ENCODE measurements around the gene PAXX. TPM values are rescaled to one million over a fixed set of nuclear protein-coding genes. Genes with fewer than 3 reads are reported as not detected.
A peak's percentile ranks its signal among the peaks of the same experiment; 100 is the strongest.

Gene PAXX
- polyA plus RNA-seq, 6 donors from 2014 or later, result 31.7 to 39.8 (median 35.6) TPM

DNA sequence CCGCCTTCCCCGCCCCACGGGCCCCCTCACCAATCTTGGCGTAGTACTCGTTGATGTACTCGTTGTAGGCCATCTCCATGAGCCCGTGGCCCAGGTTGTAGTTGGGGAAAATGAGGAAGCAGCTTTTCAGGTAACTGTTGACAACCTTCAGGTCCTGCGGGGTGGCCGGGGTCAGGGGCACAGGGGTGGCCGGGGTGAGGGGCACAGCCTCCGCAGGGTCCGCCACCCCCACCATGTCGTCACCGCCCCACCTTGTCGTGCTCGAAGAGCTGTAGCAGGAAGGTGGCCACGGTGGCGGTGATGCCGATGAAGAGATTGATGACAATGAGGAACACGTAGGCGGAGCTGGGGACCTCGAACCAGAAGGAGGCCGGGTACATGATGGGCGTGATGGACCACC lies 18.9 kb downstream of the PAXX start:
- Mint-ChIP-seq H3K27ac (no peak overlapping the region), H3K36me3 (no peaks in the 10 kb centered on the region), H3K9me3 (no peaks in the 10 kb centered on the region), H3K4me3 (peak overlapping the region in 1 of 8 donors; percentile 37), H3K27me3 (no peaks in the 10 kb centered on the region), H3K4me1 (no peaks in the 10 kb centered on the region)
- DNase-seq, result no peak
- ATAC-seq (ENCODE audit: low read depth in 2 of 2), result no peak

GRCh38 chr9:137011907-137012675 lies 19.9 kb downstream of the PAXX start:
- no peak for ATAC-seq (ENCODE audit: low read depth in 2 of 2)

DNA sequence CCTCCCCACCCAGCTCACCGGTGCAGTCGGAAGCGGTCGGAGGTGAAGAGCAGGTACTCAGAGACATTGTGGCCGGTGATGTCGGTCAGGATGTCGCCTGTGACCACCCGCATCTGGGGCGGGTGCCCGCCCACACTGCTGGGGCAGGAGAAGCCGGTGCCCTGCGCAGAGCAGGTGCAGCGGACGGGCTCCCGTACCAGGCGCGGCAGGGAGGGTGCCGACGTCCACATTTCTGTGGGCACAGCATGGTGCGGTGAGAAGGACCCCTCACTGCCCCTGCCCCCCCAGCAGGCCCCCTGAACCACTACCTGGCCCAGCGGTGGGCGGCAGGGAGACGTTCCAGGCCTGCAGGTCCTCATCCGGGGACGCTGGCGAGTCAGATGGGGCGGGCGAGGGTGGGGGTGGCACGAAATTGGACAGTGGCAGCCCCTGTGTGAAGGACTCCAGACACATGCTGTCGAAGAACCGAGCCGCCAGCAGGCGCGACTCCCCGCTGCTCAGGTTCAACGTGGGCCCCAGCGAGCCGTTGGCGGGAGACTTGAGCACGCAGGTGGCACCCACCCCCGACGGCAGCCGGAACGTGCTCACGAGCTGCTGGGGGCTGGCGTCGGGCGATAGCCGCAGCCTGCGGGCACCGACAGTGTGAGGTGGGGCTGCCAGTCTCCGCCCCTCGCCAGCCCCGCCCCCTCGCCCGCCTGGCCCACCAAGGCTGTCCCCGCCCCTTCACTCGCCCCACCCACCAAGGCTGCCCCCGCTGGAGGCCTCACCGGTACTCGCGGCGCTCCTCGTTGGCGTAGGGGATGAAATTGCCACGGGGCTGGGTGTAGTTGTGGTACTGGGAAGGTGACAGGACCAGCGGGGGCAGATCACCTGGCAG lies 20.7 kb downstream of the PAXX start:
- no peak overlapping the region for H3K27ac Mint-ChIP-seq
- H3K9me3 Mint-ChIP-seq, result no peaks in the 10 kb centered on the region
- no peak overlapping the region for H3K4me3 Mint-ChIP-seq
- H3K27me3 Mint-ChIP-seq, result no peaks in the 10 kb centered on the region
- ATAC-seq (ENCODE audit: low read depth in 2 of 2) (no peak), DNase-seq (no peak)
- no peaks in the 10 kb centered on the region for H3K4me1 Mint-ChIP-seq
- no peaks in the 10 kb centered on the region for H3K36me3 Mint-ChIP-seq

More at GRCh38 chr9:137011907-137012675, 19.9 kb downstream of the PAXX start:
- no peak overlapping the region for H3K4me3 Mint-ChIP-seq
- no peaks in the 10 kb centered on the region for H3K4me1 Mint-ChIP-seq
- no peaks in the 10 kb centered on the region for H3K9me3 Mint-ChIP-seq
- DNase-seq, result no peak
- no peaks in the 10 kb centered on the region for H3K27me3 Mint-ChIP-seq
- no peaks in the 10 kb centered on the region for H3K36me3 Mint-ChIP-seq
- H3K27ac Mint-ChIP-seq, result no peak overlapping the region

- no peaks in the 10 kb centered on the region for H3K4me1 Mint-ChIP-seq
- no peak for ATAC-seq (ENCODE audit: low read depth in 2 of 2)
- no peaks in the 10 kb centered on the region for H3K36me3 Mint-ChIP-seq
- DNase-seq, result no peak
- no peak overlapping the region for H3K27ac Mint-ChIP-seq
- no peak overlapping the region for H3K4me3 Mint-ChIP-seq
- H3K27me3 Mint-ChIP-seq, result no peaks in the 10 kb centered on the region
- no peaks in the 10 kb centered on the region for H3K9me3 Mint-ChIP-seq
Measured at GRCh38 chr9:137013571-137013940, 21.3 kb downstream of the PAXX start.

- no peak for ATAC-seq (ENCODE audit: low read depth in 2 of 2)
- no peak for DNase-seq
- no peaks in the 10 kb centered on the region for H3K4me1 Mint-ChIP-seq
- H3K9me3 Mint-ChIP-seq, result no peaks in the 10 kb centered on the region
- H3K27ac Mint-ChIP-seq, result no peak overlapping the region
- H3K36me3 Mint-ChIP-seq, result no peaks in the 10 kb centered on the region
- H3K4me3 Mint-ChIP-seq, result no peak overlapping the region
- H3K27me3 Mint-ChIP-seq, result no peaks in the 10 kb centered on the region
Measured at GRCh38 chr9:137014166-137014565, 21.9 kb downstream of the PAXX start.

- no peaks in the 10 kb centered on the region for H3K9me3 Mint-ChIP-seq
- H3K27me3 Mint-ChIP-seq, result no peaks in the 10 kb centered on the region
- no peak overlapping the region for H3K4me3 Mint-ChIP-seq
- no peak for ATAC-seq (ENCODE audit: low read depth in 2 of 2)
- no peak for DNase-seq
- H3K36me3 Mint-ChIP-seq, result no peaks in the 10 kb centered on the region
- H3K27ac Mint-ChIP-seq, result no peak overlapping the region
- no peaks in the 10 kb centered on the region for H3K4me1 Mint-ChIP-seq
Measured at GRCh38 chr9:137014776-137015539, 22.7 kb downstream of the PAXX start.

DNA sequence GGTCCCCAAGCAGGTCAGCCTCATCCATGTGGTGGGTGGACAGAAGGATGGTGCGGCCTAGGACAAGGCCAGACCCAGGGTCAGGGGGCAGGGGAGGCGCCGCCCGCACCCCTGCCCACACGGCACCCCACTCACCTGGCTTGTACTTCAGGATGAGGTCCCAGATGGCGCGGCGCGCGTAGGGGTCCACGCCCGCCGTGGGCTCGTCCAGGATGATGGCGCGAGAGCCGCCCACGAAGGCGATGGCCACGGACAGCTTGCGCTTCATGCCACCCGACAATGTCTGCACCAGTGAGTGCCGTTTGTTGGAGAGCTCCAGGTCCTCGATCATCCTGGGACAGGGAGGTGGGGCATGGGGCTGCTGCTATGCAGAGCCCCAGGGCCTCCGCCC lies 23.3 kb downstream of the PAXX start:
- H3K36me3 Mint-ChIP-seq, result no peaks in the 10 kb centered on the region
- H3K27me3 Mint-ChIP-seq, result no peaks in the 10 kb centered on the region
- no peak overlapping the region for H3K4me3 Mint-ChIP-seq
- no peak for ATAC-seq (ENCODE audit: low read depth in 2 of 2)
- no peak overlapping the region for H3K27ac Mint-ChIP-seq
- H3K9me3 Mint-ChIP-seq, result no peaks in the 10 kb centered on the region
- DNase-seq, result no peak
- no peaks in the 10 kb centered on the region for H3K4me1 Mint-ChIP-seq

- Mint-ChIP-seq H3K9me3 (no peaks in the 10 kb centered on the region), H3K27me3 (no peaks in the 10 kb centered on the region), H3K4me3 (no peak overlapping the region), H3K4me1 (no peaks in the 10 kb centered on the region), H3K27ac (no peak overlapping the region), H3K36me3 (no peaks in the 10 kb centered on the region)
- no peak for ATAC-seq (ENCODE audit: low read depth in 2 of 2)
- no peak for DNase-seq
Measured at GRCh38 chr9:137015976-137016375, 23.8 kb downstream of the PAXX start.

- no peak overlapping the region for H3K27ac Mint-ChIP-seq
Measured at GRCh38 chr9:137016436-137016835, 24.2 kb downstream of the PAXX start.

GRCh38 chr9:137017071-137017470 lies 24.8 kb downstream of the PAXX start:
- DNase-seq, result no peak
- no peak overlapping the region for H3K4me3 Mint-ChIP-seq
- no peak overlapping the region for H3K27ac Mint-ChIP-seq
- H3K4me1 Mint-ChIP-seq, result peaks cover 0 to 5% (median 0%) of the 10 kb centered on the region in 3 donors
- ATAC-seq (ENCODE audit: low read depth in 2 of 2), result no peak
- H3K36me3 Mint-ChIP-seq, result no peaks in the 10 kb centered on the region
- H3K27me3 Mint-ChIP-seq, result no peaks in the 10 kb centered on the region
- no peaks in the 10 kb centered on the region for H3K9me3 Mint-ChIP-seq

More at GRCh38 chr9:137016436-137016835, 24.2 kb downstream of the PAXX start:
- Mint-ChIP-seq H3K4me3 (no peak overlapping the region), H3K9me3 (no peaks in the 10 kb centered on the region), H3K27me3 (no peaks in the 10 kb centered on the region), H3K36me3 (no peaks in the 10 kb centered on the region), H3K4me1 (no peaks in the 10 kb centered on the region)
- ATAC-seq (ENCODE audit: low read depth in 2 of 2) (no peak), DNase-seq (no peak)

GRCh38 chr9:137017791-137018497 lies 25.7 kb downstream of the PAXX start:
- H3K36me3 Mint-ChIP-seq, result no peaks in the 10 kb centered on the region
- H3K9me3 Mint-ChIP-seq, result no peaks in the 10 kb centered on the region
- H3K4me3 Mint-ChIP-seq, result no peak overlapping the region
- no peaks in the 10 kb centered on the region for H3K27me3 Mint-ChIP-seq
- DNase-seq (no peak), ATAC-seq (ENCODE audit: low read depth in 2 of 2) (no peak)
- no peak overlapping the region for H3K27ac Mint-ChIP-seq
- peaks cover 0 to 7% (median 0%) of the 10 kb centered on the region in 3 donors for H3K4me1 Mint-ChIP-seq

GRCh38 chr9:137018761-137019559 lies 26.7 kb downstream of the PAXX start:
- H3K4me3 Mint-ChIP-seq, result no peak overlapping the region
- ATAC-seq (ENCODE audit: low read depth in 2 of 2) (no peak), DNase-seq (no peak)
- no peak overlapping the region for H3K27ac Mint-ChIP-seq
- no peaks in the 10 kb centered on the region for H3K9me3 Mint-ChIP-seq
- no peaks in the 10 kb centered on the region for H3K36me3 Mint-ChIP-seq
- H3K4me1 Mint-ChIP-seq, result peaks cover 0 to 7% (median 0%) of the 10 kb centered on the region in 3 donors
- no peaks in the 10 kb centered on the region for H3K27me3 Mint-ChIP-seq
